Neural cell (in vitro differentiated cells): ENCODE data around the gene ITGA11. TPM values are rescaled to one million over a fixed set of nuclear protein-coding genes. Genes with fewer than 3 reads are reported as not detected.

Source experiments
- H2AFZ ChIP-seq: fragments of 200-600, 300-800 bp; sonication (generic), shearing (Covaris generic); 2 replicates; pipeline ENCODE4 v1.6.0; 2014; ENCODE audit warnings: low read depth, mild to moderate bottlenecking, antibody characterized with exemption, low read length, moderate library complexity
- H3F3A ChIP-seq: fragments of 200-600 bp; shearing (Covaris generic); 2 replicates; pipeline ENCODE4 v1.6.1; 2016; ENCODE audit warnings: mild to moderate bottlenecking, moderate library complexity, mixed read lengths, antibody characterized with exemption, low read length; ENCODE audit not compliant: insufficient read depth, poor library complexity, severe bottlenecking
- H3K27ac ChIP-seq: fragments of 200-600, 300-800 bp; sonication (generic), shearing (Covaris generic); 2 replicates; pipeline ENCODE4 v1.5.1; 2014; ENCODE audit warnings: mild to moderate bottlenecking, low read length, moderate library complexity
- H3K27me3 ChIP-seq: fragments of 300-800, 200-600 bp; sonication (generic), shearing (Covaris generic); 2 replicates; pipeline ENCODE4 v1.6.0; 2014; ENCODE audit warnings: mild to moderate bottlenecking, low read depth, low read length, moderate library complexity; ENCODE audit not compliant: insufficient read depth
- H3K36me3 ChIP-seq: fragments of 300-800, 200-600 bp; sonication (generic), shearing (Covaris generic); 2 replicates; pipeline ENCODE4 v1.5.1; 2014; ENCODE audit warnings: mild to moderate bottlenecking, antibody characterized with exemption, low read length, moderate library complexity; ENCODE audit not compliant: insufficient read depth
- H3K4me2 ChIP-seq: fragments of 300-800, 200-600 bp; sonication (generic), shearing (Covaris generic); 2 replicates; pipeline ENCODE4 v1.6.0; 2014; ENCODE audit warnings: mild to moderate bottlenecking, low read length
- H3K4me3 ChIP-seq: fragments of 300-800, 200-600 bp; sonication (generic), shearing (Covaris generic); 2 replicates; pipeline ENCODE4 v1.5.1; 2014; ENCODE audit warnings: mild to moderate bottlenecking, low read length, moderate library complexity
- H3K79me2 ChIP-seq: fragments of 200-600 bp; shearing (Covaris generic); replicated peaks from 2 replicates; pipeline ENCODE4 v1.6.0; 2014; ENCODE audit warnings: mild to moderate bottlenecking, low read length, moderate library complexity; ENCODE audit not compliant: insufficient read depth
- H3K9ac ChIP-seq: fragments of 300-800, 200-600 bp; sonication (generic), shearing (Covaris generic); 2 replicates; pipeline ENCODE4 v1.6.1; 2016; ENCODE audit warnings: mild to moderate bottlenecking, low read length, mixed read lengths
- H3K9me2 ChIP-seq: fragments of 200-600 bp; shearing (Covaris generic); 2 replicates; pipeline ENCODE4 v1.6.1; 2016; ENCODE audit warnings: mild to moderate bottlenecking, low read length, mixed read lengths; ENCODE audit not compliant: insufficient read depth
- H3K9me3 ChIP-seq: fragments of 200-600, 300-800 bp; sonication (generic), shearing (Covaris generic); 2 replicates; pipeline ENCODE4 v1.6.1; 2016; ENCODE audit warnings: mild to moderate bottlenecking, mixed run types, low read length, moderate library complexity, mixed read lengths
- H4K20me1 ChIP-seq: fragments of 200-600 bp; shearing (Covaris generic); 2 replicates; pipeline ENCODE4 v1.6.1; 2016; ENCODE audit warnings: mild to moderate bottlenecking, mixed run types; ENCODE audit not compliant: insufficient read depth
- CTCF ChIP-seq: fragments of 450-650 bp; IDR thresholded peaks from 2 replicates; pipeline ENCODE4 v1.5.1; 2014; ENCODE audit warnings: antibody characterized with exemption, mild to moderate bottlenecking, moderate library complexity; ENCODE audit not compliant: poor library complexity, severe bottlenecking
- EP300 ChIP-seq: fragments of 450-650 bp; conservative IDR thresholded peaks from 2 replicates; pipeline ENCODE4 v1.6.1; 2014; ENCODE audit warnings: antibody characterized with exemption, mild to moderate bottlenecking, moderate library complexity; ENCODE audit not compliant: poor library complexity, severe bottlenecking
- EZH2 ChIP-seq: fragments of 200-600, 300-800 bp; shearing (Covaris generic), sonication (generic); IDR thresholded peaks from 2 replicates; pipeline ENCODE4 v1.6.1; 2014; ENCODE audit warnings: antibody characterized with exemption, low read length, borderline replicate concordance, mild to moderate bottlenecking; ENCODE audit not compliant: insufficient read depth, poor library complexity, severe bottlenecking
- MXI1 ChIP-seq: fragments of 450-650 bp; conservative IDR thresholded peaks from 2 replicates; pipeline ENCODE4 v1.6.1; 2014; ENCODE audit warnings: antibody characterized with exemption, mild to moderate bottlenecking; ENCODE audit not compliant: poor library complexity, severe bottlenecking
- POLR2AphosphoS5 ChIP-seq: IDR thresholded peaks from 2 replicates; pipeline ENCODE4 v1.6.1; 2012
- RAD21 ChIP-seq: fragments of 450-650 bp; conservative IDR thresholded peaks from 2 replicates; pipeline ENCODE4 v1.6.1; 2014; ENCODE audit warnings: antibody characterized with exemption, mild to moderate bottlenecking, moderate library complexity
- REST ChIP-seq: IDR thresholded peaks from 2 replicates; pipeline ENCODE4 v1.6.1; 2012; ENCODE audit warnings: borderline replicate concordance
- SMC3 ChIP-seq: fragments of 450-650 bp; conservative IDR thresholded peaks from 2 replicates; pipeline ENCODE4 v1.6.1; 2014; ENCODE audit warnings: antibody characterized with exemption, mild to moderate bottlenecking, moderate library complexity; ENCODE audit not compliant: poor library complexity
- TAF1 ChIP-seq: IDR thresholded peaks from 2 replicates; pipeline ENCODE4 v1.6.1; 2012; ENCODE audit warnings: low read depth
- polyA plus RNA-seq: library from polyadenylated mRNA; depleted of rRNA; stranded (reverse); fragments of >200 nt; gene quantifications from 2 replicates; pipeline ENCODE4 v1.2.3, GENCODE V29; 2014

The ITGA11 gene
- polyA plus RNA-seq, 1 donor from 2014 or later = not detected

- Histone ChIP-seq H4K20me1 (no peaks in the 10 kb centered on the region), H3K4me3 (no peak overlapping the region), H3K27me3 (no peaks in the 10 kb centered on the region), H3K9me2 (no peaks in the 10 kb centered on the region), H3F3A (no peaks in the 10 kb centered on the region), H3K27ac (no peak overlapping the region), H3K79me2 (no peaks in the 10 kb centered on the region), H3K9me3 (no peaks in the 10 kb centered on the region), H2AFZ (no peak overlapping the region), H3K36me3 (no peaks in the 10 kb centered on the region), H3K9ac (no peak overlapping the region), H3K4me2 (no peak overlapping the region)
- no peak for TF ChIP-seq SMC3
These were observed 67.8 kb downstream of the ITGA11 start for GRCh38 chr15:68364028-68364659.

- Histone ChIP-seq H3K27me3 (no peaks in the 10 kb centered on the region), H3K27ac (no peak overlapping the region), H3K4me2 (no peak overlapping the region)
These were observed 68.6 kb downstream of the ITGA11 start for GRCh38 chr15:68363353-68363752.

More at GRCh38 chr15:68363353-68363752, 68.6 kb downstream of the ITGA11 start:
- H3K9me2 ChIP-seq = no peaks in the 10 kb centered on the region
- H3K9ac ChIP-seq = no peak overlapping the region
- H3F3A ChIP-seq = no peaks in the 10 kb centered on the region
- H3K36me3 ChIP-seq = no peaks in the 10 kb centered on the region
- no peaks in the 10 kb centered on the region for H3K79me2 ChIP-seq
- no peak overlapping the region for H2AFZ ChIP-seq
- no peak for TF ChIP-seq EZH2
- no peak for TF ChIP-seq TAF1
- no peak for TF ChIP-seq SMC3
- TF ChIP-seq CTCF = no peak
- TF ChIP-seq REST = no peak
- TF ChIP-seq POLR2AphosphoS5 = no peak
- TF ChIP-seq MXI1 = no peak
- no peak for TF ChIP-seq EP300
- no peak for TF ChIP-seq RAD21
- H4K20me1 ChIP-seq = no peaks in the 10 kb centered on the region
- no peaks in the 10 kb centered on the region for H3K9me3 ChIP-seq
- H3K4me3 ChIP-seq = no peak overlapping the region
